ENCODE results near the gene UBE2QL1.
"Not testable (repeated sequence)": the region's sequence is repeated elsewhere in the genome, so short reads cannot be mapped to it uniquely, and the experiment has no call there.

The UBE2QL1 gene

GRCh38 chr5:6501701-6502100, 53.0 kb downstream of the UBE2QL1 start:
- no peak for DNase-seq

GRCh38 chr5:6502421-6502820, 53.8 kb downstream of the UBE2QL1 start:
- DNase-seq, result peak; percentile 25

DNA sequence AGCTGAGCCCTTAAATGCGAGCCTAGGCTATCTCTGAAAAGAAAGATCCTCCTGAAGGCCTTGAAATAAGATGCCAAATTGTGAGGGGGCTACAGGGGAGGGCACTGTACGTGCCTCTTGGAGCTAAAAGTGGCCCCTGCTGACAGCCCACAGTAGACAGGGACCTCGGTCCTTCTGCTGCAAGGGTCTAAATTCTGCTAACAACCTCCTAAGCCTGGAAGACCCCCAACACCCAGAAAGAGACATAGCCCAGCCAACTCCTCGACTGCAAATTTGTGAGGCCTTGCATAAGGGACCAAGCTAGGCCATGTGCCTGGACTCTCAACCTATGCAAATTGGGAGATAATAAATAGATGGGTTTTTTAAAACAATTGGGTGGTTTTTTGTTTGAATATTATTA, 54.7 kb downstream of the UBE2QL1 start:
- peak; percentile 10 for DNase-seq

- DNase-seq, result peak; percentile 20
Measured at GRCh38 chr5:6504677-6505415, 56.2 kb downstream of the UBE2QL1 start.

DNA sequence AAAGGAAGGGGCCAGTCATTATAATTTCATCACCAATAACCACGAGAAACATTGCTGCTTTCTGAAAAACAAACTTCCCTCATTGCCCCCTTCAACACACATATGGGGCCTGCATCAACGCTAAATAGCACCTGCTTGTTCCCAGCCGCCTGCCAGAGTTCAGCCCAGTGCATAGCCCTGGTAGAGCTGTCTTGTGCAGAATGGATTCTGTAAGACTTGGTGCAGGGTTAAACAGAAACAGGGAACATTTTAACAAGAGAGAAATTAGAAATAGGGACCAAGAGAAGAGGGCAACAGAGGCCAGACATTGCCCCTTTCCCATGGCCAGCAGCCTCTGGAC, 56.7 kb downstream of the UBE2QL1 start:
- DNase-seq, result no peak

GRCh38 chr5:6505783-6506557, 57.3 kb downstream of the UBE2QL1 start:
- peak; percentile 38 for DNase-seq

- DNase-seq, result peak; percentile 24
Measured at GRCh38 chr5:6506611-6507010, 58.0 kb downstream of the UBE2QL1 start.

- DNase-seq, result peak; percentile 24
Measured at GRCh38 chr5:6508931-6509330, 60.3 kb downstream of the UBE2QL1 start.

DNA sequence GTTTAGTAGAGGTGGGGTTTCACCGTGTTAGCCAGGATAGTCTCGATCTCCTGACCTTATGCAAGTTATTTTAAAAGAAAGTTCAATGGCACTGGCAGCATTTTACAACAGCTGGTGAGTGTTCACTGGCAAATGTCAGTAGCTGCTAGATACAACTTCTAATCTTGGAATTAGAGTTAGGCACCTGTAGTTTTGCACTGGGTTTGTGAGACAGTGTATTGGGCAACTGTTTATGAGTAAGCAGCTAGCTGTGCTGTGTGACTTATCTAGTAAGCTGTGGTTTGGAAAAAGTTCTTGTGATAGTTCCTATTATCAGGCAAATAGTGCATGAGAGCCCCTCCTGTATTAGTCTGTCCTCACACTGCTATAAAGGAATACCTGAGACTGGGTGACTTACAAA, 61.5 kb downstream of the UBE2QL1 start:
- no peak for DNase-seq

- DNase-seq, result no peak
Measured at GRCh38 chr5:6510973-6511372, 62.3 kb downstream of the UBE2QL1 start.

- not testable (repeated sequence) for DNase-seq
Measured at GRCh38 chr5:6515812-6516211, 67.2 kb downstream of the UBE2QL1 start.

DNA sequence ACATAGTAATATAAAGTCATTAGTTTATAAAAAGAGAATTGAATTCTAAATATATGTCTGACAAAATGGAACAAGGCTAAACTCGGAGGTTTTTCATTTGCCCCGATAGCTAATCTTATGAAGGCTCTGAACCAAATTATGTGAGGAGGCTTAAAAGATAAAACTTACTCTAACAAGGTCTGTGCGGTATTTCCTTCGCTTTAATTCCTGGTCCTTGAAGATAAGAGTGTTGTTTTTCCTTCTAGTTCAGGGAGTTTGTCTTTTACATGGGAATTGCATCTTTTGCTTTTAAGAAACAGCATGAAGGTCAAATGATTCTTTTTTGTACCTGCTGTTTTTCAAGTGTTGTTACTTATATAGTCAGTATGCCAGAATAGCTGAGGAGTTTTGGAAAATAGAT, 68.2 kb downstream of the UBE2QL1 start:
- no peak for DNase-seq

DNA sequence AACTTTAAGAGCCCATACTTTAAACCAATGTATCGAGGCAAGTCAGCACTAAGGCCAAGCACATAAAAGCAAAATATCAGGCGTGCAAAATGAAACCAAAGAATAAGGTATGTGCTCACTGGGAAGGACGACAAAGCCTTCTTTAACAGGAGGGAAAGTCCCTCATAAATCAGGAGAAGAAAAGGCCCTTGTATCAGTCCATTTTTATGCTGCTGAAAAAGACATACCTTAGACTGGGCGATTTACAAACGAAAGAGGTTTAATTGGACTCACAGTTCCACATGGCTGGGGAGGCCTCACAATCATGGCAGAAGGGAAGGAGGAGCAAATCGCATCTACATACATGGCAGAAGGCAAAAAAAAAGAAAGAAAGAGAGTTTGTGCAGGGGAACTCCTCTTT, 68.9 kb downstream of the UBE2QL1 start:
- DNase-seq, result no peak

- DNase-seq, result no peak
Measured at GRCh38 chr5:6518298-6519057, 69.8 kb downstream of the UBE2QL1 start.

GRCh38 chr5:6520201-6520600, 71.5 kb downstream of the UBE2QL1 start:
- no peak for DNase-seq

- DNase-seq, result no peak
Measured at GRCh38 chr5:6522331-6522730, 73.7 kb downstream of the UBE2QL1 start.

DNA sequence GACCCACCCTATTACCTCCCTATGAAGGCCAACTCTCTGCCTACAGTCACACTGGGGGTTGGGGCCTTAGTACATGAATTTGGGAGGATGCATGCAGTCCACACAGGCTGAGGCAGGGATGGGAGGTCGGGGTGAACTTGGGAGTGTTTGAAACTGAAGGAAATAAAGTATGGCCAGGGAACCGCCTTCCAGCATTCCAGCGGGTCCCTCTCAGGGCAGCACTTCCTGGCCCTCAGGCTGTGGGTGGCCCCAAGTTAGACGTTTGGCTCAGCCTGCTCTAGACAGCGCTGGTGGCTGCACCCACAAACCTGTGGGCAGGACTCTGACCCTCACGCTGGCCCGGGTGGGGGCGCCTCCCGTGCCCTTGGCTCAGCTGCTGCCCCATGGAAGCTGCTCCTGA, 74.3 kb downstream of the UBE2QL1 start:
- DNase-seq, result no peak

- peak; percentile 19 for DNase-seq
Measured at GRCh38 chr5:6525422-6525821, 76.8 kb downstream of the UBE2QL1 start.

DNA sequence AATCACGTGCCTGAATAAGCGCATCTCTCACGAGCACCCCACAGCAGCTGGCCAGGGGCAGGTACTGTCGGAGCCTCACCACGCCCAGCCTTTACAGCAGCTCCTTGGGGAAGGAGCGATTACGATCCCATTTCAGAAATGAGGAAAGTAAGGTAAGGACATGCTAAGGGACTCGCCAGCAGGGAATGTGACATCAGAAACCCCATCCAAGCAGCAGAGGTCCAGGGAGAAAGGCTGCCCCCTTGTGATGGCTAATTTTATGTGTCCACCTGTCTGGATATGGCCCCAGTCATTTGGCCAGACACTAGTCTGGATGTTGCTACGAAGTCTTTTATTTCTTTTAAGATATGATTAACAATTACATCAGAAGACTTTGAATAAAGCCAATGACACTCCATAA, 77.3 kb downstream of the UBE2QL1 start:
- peak; percentile 32 for DNase-seq

- DNase-seq, result peak; percentile 30
Measured at GRCh38 chr5:6527749-6528455, 79.2 kb downstream of the UBE2QL1 start.

DNA sequence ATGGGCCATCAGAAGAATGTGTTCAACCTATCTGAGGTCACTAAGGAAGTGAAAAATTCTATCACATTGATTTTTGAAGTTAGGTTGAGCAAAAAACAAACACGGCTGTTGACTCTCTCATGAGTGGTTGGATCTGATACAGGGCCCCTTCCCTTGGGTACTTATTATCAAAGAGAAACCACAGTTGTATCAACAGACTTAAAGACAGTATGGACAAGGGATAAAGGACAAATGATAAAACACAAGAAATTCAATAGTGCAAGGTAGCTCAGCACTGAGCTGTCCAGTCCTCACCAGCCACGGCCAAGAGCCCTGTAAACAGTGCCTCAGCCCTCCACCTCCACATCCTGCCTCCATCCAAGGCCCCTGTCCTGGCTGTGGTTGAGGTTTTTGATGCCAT, 86.9 kb downstream of the UBE2QL1 start:
- DNase-seq, result no peak

- no peak for DNase-seq
Measured at GRCh38 chr5:6539060-6539459, 90.4 kb downstream of the UBE2QL1 start.

Measured in right forelimb (tissue), 1 donor.